GM18861 (cell line): ENCODE results near the gene ONECUT2.
"Not testable (repeated sequence)": the region's sequence is repeated elsewhere in the genome, so short reads cannot be mapped to it uniquely, and the experiment has no call there.

ENCODE experiments used
- ATAC-seq: cut with Tn5 transposase; IDR thresholded peaks from one replicate; pipeline ENCODE4 v1.9.1; 2021; ENCODE audit not compliant: unreplicated experiment

Gene ONECUT2

DNA sequence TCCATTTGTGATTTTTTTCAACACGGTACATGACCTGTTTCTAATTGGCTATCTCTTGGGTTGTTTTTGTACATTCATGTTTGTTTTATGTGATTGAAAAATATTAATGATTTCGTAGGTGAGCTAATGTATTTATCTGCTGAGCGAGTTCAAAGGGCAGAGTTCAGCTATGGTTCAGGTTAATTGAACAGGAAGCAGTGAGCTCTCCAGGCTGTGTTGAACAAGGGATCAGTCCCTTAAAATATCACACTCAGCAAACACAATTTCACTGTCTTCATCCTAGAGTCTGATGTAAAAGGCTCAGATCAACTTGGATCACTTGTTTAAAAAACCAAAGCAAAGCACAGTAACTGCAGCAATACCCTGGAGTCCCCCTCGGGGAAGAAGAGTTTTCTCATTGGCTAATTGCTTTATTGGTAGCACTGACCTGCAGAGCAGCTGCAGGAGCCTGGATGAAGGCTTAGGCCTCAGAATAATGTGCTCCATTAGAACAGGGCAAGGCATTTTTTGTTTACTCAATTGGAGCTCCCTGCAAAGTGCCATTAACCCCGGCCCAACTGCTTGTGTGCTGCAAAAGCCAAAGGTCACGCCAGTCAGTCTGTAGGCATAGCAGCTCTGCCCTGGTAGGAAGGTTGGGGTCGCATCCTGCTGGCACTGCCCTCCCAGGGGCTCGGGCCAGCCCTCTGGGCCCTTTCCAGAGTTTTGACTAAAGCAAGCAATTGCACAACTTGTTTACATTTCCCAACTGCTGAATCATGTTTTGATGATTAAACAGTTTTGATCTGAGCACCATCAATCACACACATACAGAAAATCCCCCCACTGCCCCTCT is 10.5 kb downstream of the ONECUT2 start:
- no peak for ATAC-seq

DNA sequence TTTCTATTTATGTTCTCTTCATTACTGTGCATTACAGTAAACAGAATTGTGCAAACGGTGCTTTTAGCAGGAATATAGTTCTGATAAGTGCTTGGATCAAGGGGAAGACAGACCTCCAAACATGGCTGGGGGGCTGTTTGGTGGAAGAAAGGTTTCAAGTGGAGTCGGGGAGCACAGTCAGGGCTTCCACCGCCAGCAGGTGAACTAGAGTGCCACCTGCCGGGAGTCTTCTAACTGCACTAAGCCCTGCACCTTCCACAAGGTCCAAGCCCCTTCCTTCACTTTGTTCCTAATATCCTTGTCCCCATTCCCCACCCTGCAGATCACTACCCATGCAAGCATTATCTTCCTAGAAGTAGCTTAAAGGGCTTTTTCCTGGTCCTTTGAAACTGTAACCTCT is 11.1 kb downstream of the ONECUT2 start:
- ATAC-seq = no peak

DNA sequence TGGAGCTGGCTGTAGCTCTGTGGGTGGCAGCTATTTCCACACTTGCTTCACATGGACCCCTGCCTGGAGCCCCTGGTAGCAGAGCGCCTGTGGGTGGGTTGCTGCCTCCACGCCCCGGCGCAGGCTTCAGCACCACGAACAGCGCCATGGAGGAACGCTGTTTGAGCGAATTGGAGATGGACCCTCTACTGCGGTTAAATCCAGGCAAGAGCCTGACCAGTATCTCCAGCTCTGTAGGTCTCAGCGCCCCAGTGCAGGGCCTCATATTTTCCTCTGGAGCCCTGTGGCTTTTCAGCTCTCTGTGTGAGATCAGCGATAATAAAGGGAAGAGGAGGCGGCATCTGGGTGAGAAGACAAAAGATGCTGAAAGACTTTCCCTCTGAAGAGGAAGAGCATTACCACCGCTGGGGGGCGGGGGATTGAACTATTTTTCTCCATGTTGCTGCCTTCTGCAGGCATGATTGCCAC is 12.0 kb downstream of the ONECUT2 start:
- no peak for ATAC-seq

DNA sequence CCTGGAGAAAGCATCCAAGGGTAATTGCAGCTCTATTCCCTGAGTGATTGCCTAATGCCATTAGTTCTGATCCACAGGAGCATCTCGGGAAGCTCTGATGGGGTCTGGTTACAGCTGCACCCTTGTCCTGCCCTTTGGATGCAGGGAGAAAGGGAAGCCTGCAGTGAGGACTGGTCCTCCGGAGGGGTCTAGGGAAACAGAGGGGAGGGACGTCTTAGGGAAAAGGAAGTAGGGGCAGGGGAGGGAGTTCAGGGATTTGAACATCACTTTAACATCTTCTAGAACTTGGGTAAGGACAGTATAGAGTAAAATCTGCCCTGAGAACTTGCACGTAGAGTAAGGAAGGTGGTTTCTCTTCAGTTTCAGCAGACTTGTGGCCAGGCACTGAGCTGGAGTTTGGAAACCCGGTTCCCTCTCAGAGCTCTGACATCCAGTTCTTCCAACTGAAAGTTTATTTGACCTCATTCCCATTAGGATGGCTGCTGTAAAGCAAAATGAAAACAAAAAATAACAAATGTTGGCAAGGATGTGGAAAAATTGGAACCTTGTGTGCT is 20.5 kb downstream of the ONECUT2 start:
- ATAC-seq = no peak

DNA sequence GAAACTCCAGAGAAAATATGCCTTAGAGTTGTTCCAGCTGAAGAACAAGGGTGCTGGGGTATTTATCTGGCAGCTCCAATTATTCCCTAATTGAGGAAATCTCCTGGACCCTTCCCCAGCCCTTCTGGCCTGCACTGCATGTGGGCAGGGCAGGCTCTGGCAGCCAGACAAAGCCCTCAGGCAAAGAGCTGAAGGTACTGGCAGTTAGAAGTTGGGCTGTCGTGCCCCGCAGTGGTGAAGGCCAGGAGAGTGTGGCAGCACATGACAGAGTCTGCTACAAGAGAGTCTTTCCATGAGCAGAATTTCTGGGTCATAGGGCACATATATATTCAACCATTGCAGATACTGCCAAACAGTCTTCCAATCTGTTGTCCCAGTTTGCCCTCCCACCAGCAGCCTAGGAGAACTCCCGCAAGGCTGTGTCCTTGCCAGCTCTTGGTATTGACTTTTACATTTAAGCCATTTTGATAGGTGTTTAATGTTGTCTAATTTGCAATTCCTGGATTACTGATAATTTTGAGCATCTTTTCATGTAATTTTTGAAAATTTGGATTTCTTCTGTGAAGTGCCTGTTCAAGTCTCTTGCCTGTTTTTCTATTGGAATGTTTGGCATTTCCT is 26.6 kb downstream of the ONECUT2 start:
- ATAC-seq = no peak

DNA sequence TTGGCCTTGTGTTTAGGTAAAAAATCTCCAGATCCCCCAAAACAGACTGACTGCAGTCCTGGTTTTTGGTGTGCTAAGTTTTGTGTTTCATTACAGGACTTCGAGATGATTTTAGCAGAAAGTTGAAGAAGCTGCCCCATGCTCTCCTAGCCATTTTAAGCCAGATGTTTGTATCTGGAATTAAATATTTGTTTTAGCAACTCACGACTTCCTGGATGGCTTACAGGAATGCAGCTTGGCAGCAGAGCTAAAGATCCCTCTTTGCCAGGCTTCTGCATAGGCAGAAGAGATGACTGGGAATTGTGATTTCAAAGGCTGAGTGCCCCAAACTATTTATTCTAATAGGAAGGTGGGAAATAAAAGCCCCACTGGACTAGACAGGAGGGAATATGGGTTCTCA is 31.1 kb downstream of the ONECUT2 start:
- ATAC-seq = no peak

DNA sequence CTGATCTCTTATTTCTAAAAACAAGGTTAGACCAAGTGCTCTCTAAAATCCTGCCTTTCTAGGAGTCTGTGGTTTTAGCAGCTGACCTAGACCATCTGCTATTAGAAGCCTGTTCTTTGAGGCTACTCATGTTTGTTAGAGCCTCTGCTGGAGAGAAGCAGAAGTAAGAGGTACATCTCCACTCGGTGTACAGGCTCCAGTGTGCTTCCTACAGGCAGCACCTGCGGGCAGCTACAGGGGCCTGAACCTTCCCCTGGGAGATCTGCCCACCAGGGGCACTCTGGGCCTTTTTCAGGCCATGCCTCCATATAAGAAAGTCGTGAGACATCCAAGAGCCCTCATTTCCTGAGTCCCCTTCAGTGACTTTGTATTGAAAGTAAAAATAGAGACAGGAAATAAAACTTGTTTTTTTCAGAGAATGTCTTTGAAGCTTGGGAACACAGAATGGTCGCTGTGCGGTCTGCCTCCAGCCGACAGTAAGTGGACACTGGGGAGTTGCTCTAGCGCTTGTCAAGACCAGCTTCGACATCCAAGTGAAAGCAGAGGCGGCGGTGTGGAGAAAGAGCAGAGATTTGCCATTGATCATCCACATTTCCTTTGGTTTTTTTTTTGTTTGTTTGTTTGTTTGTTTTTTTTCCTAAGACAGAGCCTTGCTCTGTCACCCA is 31.7 kb downstream of the ONECUT2 start:
- peak; percentile 51 for ATAC-seq

DNA sequence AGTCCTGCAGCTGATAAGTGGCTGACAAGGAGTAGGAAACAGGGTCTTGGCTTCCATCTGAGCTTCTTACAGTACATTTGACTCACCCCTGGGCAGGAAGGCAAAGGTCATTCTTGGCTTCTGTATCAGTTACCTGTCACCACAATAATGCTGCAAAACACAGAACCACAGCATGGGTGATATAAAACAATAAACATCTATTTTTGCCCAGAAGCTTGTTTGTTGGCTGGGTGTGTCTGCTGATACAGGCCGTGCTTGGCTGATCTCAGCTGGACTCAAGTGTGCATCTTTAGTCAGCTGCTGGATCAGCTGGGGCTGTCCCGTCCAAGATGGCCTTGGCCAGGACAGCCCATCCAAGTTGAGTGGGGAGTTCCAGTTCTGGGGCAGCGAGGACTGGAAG is 34.7 kb downstream of the ONECUT2 start:
- no peak for ATAC-seq

DNA sequence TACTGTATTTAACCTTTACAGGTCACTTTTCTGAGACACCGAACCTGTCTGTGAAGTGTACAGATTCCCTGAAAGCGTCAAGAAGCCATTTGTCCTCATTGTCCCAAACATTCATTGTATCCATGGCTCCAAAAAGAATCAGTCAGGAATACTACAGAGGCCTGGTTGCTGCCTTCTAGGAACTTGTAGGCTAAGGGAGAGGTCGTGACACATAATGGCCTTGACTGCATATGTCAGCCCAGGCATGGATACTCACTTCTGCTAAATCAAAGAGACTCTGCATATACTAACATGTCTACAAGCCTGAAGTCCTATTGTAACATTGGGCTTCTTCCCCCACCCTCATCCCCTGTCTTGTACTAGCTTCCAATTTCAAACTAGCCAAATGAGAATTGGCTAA is 40.2 kb downstream of the ONECUT2 start:
- no peak for ATAC-seq

DNA sequence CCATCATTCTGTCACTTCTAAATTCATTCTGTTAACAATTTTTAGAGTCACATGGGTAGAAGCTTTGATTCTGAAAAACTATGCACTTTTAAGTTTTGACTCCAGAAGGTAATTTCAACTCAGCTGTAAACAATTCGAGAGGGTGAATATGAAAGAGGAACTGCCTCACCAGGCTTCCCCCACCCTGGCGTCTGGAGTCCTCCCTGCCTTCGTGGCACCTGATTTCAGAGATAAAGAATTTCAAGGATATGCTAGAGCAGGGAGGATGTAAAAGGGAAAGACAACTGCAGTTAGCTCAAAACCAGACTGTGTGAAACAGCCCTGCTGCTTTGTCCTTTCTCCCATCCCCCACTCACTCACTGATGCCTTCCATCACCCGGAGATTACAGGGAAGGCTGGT is 40.7 kb downstream of the ONECUT2 start:
- ATAC-seq = no peak

DNA sequence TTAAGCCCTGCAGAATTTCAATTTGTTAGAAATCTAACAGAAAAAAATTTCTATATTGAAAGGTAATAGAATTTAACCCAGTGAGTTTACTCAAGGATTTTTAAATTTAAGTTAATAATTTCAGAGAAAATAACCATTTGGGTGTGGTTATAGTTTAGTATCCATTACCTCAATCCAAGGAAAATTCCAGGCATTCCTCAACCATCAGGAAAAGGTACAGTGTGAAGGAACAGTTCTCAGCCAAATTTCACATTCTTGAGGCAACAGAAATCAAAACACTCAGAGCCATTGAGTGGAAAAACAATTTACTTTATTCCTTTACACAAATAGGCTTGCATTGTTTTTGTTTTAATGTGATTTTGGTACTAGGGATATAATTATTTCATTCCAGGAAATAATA is 45.6 kb downstream of the ONECUT2 start:
- no peak for ATAC-seq

DNA sequence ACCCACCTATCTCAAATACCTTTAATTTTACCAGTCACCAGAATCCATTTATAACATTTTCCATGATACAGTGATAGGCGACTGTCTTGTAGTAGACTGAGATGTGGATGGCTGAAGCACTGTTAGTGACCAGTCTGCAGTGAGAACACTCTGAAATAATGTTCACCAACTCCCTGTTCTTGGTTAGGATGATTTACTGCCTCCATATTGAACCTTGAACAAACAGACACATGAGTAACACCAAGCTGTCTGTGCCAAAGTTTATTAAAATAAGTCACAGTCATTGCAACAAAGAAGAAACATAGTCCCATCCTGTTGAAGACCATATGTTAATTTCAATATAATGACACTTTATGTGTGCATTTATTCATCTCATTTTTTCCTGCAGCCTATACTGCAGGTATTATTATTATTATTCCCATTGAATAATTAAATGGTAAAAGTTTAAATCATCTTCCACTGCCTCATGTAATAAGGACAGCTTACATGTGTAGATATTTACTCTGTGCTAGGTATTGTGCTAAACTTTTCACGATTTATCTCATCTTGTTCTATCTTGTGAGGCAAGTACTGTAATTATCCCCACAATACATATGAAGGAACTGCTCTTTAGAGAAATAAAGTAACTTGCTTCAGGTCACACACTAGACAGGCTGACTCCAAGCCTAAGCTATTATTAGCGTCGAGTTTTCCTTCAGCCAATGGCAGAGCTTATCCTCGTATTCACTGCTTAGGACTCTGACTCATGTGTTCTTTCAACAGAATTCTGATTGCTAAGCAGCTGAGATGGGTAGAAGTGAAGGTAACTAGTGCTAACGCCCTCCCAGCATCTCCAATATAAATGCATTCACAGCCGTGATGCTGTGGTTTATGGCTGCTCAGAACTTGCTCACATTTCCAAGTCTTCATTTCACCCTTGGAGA is 62.5 kb downstream of the ONECUT2 start:
- no peak for ATAC-seq

DNA sequence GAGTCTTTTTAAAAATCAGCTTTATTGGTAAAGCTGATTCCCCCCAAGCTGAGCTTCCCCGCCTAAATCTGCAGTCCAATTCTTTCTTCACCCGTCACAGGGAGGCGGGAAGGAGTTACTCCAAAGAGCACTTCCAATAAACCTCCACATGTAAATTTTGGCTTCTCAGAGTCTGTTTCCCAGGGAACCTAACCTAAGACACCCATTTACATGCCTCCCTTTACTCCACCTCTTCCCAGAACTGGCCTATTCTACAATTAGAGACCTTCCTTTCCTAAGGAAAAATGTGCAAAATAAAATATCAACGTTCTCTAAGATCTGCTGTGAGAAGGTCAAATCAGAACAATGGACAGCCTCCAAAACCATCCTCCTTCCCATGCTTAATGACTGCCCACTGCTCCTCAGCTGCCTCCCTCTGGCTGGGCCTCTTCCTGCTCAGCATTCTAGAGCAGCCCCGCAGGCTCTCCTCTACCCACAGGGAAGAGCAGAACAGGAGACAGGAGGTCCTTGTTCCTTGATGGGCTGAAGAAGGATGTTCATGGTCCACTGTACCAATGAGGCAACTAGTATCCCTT is 63.6 kb downstream of the ONECUT2 start:
- ATAC-seq = no peak

DNA sequence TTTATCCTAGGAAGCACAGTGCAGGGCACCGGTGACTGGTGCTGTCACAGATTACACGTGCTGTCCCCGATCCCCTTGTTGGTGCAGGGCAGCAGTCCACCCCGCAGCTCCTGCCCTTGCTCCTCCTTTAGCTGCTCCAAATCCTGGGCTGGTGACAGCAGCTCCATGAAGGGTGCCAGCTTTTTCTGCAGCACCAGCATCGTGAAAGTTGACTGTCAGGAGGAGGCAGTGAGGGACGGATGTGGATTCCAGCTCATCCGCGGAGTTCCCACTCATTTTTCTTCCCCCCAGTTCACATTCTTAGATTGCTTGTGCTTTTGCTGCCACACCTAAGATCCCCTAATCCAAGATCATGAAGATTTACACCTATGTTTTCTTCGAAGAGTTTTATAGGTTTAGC is 67.5 kb downstream of the ONECUT2 start:
- ATAC-seq = no peak

DNA sequence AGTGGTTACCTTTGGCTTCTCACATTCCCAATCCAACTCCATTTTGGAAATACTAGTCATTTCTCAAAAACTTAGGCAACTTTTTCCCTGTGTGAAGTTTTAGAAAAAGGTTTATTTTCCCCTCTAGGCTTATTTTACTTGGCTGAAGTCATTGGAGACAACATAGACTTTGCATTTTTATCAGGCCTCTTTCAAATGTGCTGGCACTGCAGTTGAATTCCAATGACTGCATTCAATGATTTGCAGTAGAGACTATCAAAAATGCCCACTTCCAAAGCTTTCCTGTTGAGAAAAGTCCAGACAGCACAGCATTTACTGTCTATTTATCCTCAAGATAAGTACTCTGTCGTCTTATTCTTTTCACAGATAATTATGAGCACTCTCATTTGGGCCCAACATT is 70.1 kb downstream of the ONECUT2 start:
- ATAC-seq = no peak

DNA sequence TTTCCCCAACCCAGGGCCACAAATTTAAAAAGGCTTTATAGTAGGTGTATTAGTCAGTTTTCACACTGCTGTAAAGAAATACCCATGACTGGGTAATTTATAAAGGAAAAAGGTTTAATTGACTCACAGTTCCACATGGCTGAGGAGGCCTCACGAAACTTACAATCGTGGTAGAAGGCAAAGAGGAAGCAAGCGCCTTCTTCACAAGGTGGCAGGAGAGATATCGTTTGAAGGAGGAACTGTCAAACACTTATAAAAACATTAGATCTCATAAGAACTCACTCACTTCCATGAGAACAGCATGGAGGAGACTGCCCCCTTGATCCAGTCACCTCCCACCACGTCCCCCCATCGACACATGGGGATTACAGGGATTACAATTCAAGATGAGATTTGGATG is 80.9 kb downstream of the ONECUT2 start:
- ATAC-seq = no peak

DNA sequence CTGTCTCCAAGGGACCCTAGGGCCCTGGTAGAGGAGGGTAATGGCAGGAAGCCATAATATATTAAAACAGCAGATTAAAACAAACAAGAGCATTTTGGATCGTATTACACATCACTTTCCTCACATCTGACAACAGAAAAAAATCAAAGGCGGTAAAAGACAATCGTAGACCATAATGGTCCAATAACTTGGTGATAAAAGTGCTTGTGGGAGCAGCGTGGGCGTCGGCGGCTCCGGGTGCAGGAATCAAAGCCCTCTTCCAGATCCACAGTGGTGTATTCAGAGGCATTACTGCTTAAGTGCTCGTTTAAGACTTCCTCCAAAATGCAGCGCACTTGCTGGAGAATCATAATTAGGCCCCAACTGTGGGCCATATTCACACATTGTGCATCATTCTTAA is 83.4 kb downstream of the ONECUT2 start:
- no peak for ATAC-seq

DNA sequence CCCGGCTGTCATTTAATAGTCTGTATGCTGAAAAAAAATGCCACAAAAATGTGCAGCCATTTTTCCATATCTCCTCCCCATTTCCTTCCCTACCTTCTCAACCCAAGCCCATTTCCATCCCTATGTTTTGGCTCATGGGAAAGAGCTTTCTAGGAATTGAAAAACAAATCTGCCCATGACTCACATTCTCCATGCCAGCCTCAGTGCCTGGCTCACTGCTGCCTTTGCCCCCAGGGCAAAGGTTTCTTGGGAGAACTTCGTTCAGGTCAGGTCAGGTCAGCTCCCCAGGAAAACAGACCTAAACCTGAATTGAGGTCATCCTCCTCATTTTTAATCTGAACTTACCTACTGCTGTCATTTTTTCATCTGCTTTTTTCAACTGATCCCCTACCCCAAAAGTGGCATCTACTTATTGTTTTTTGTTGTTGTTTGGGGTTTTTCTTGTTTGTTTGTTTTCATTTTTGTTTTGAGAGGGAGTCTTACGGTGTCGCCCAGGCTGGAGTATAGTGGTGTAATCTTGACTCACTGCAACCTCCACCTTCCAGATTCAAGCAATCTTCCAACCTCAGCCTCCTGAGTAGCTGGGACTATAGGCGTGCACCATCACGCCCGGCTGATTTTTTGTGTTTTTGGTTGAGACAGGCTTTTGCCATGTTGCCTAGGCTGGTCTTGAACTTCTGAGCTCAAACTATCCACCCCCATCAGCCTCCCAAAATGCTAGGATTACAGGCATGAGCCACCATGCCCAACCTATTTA is 84.7 kb downstream of the ONECUT2 start:
- no peak for ATAC-seq

DNA sequence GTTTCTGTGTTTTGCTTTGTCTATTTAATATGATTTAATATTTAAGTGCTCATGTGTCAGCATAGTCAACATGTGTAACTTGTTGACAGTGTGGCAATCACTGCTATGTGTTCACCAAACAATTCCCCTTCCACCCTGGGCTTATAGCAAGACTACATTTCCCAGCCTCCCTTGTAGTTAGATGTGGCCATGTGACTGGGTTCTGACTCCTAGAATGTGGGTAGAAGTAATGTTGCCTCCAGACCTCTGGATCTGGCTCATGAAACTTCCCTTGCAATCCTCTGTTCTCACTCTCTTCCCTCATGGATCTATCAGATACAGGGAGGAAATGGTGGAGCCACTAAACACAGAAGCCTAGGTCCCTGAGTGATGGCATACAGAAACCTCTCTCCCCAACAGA is 87.2 kb downstream of the ONECUT2 start:
- ATAC-seq = not testable (repeated sequence)
